ENCODE measurements around the gene BCL7B.
"Not testable (repeated sequence)": the region's sequence is repeated elsewhere in the genome, so short reads cannot be mapped to it uniquely, and the experiment has no call there.

The BCL7B gene

GRCh38 chr7:73573791-73574190 is 16.3 kb upstream of the BCL7B start:
- DNase-seq = no peak
- in situ Hi-C loops (cut with MboI; ENCODE audit: low pct_unique_long_range_greater_than_20kb, low sequenced_read_pairs) = no loop called here

GRCh38 chr7:73573276-73573675 is 15.8 kb upstream of the BCL7B start:
- no peak for DNase-seq
- in situ Hi-C loops (cut with MboI; ENCODE audit: low pct_unique_long_range_greater_than_20kb, low sequenced_read_pairs) = no loop called here

- no peak for DNase-seq
- in situ Hi-C loops (cut with MboI; ENCODE audit: low pct_unique_long_range_greater_than_20kb, low sequenced_read_pairs) = no loop called here
Measured at GRCh38 chr7:73572767-73573186, 15.3 kb upstream of the BCL7B start.

GRCh38 chr7:73570977-73571376 is 13.5 kb upstream of the BCL7B start:
- in situ Hi-C loops (cut with MboI; ENCODE audit: low pct_unique_long_range_greater_than_20kb, low sequenced_read_pairs) = no loop called here
- DNase-seq = no peak

GRCh38 chr7:73570521-73570920 is 13.0 kb upstream of the BCL7B start:
- DNase-seq = no peak
- in situ Hi-C loops (cut with MboI; ENCODE audit: low pct_unique_long_range_greater_than_20kb, low sequenced_read_pairs) = no loop called here

- DNase-seq = no peak
- in situ Hi-C loops (cut with MboI; ENCODE audit: low pct_unique_long_range_greater_than_20kb, low sequenced_read_pairs) = no loop called here
Measured at GRCh38 chr7:73569042-73569608, 11.6 kb upstream of the BCL7B start.

GRCh38 chr7:73567846-73568685 is 10.6 kb upstream of the BCL7B start:
- in situ Hi-C loops (cut with MboI; ENCODE audit: low pct_unique_long_range_greater_than_20kb, low sequenced_read_pairs) = no loop called here
- peak; percentile 36 for DNase-seq

GRCh38 chr7:73567140-73567539 is 9.7 kb upstream of the BCL7B start:
- in situ Hi-C loops (cut with MboI; ENCODE audit: low pct_unique_long_range_greater_than_20kb, low sequenced_read_pairs) = no loop called here
- DNase-seq = no peak

- in situ Hi-C loops (cut with MboI; ENCODE audit: low pct_unique_long_range_greater_than_20kb, low sequenced_read_pairs); DNase-seq: not testable (repeated sequence)
Measured at GRCh38 chr7:73566431-73566830, 8.9 kb upstream of the BCL7B start.

- no peak for DNase-seq
- in situ Hi-C loops (cut with MboI; ENCODE audit: low pct_unique_long_range_greater_than_20kb, low sequenced_read_pairs) = no loop called here
Measured at GRCh38 chr7:73565675-73566340, 8.3 kb upstream of the BCL7B start.

GRCh38 chr7:73560109-73560835 is 2.8 kb upstream of the BCL7B start:
- DNase-seq = no peak
- in situ Hi-C loops (cut with MboI; ENCODE audit: low pct_unique_long_range_greater_than_20kb, low sequenced_read_pairs) = no loop called here

GRCh38 chr7:73557108-73557396 is 438 bp downstream of the BCL7B start:
- peak; percentile 94 for DNase-seq
- in situ Hi-C loops (cut with MboI; ENCODE audit: low pct_unique_long_range_greater_than_20kb, low sequenced_read_pairs) = no loop called here

GRCh38 chr7:73556208-73557107 is 1.0 kb downstream of the BCL7B start:
- no peak for DNase-seq
- in situ Hi-C loops (cut with MboI; ENCODE audit: low pct_unique_long_range_greater_than_20kb, low sequenced_read_pairs) = no loop called here

- no peak for DNase-seq
- in situ Hi-C loops (cut with MboI; ENCODE audit: low pct_unique_long_range_greater_than_20kb, low sequenced_read_pairs) = no loop called here
Measured at GRCh38 chr7:73555411-73555982, 2.0 kb downstream of the BCL7B start.

- DNase-seq; in situ Hi-C loops (cut with MboI; ENCODE audit: low pct_unique_long_range_greater_than_20kb, low sequenced_read_pairs): not testable (repeated sequence)
Measured at GRCh38 chr7:73550093-73550492, 7.4 kb downstream of the BCL7B start.

- DNase-seq = no peak
- in situ Hi-C loops (cut with MboI; ENCODE audit: low pct_unique_long_range_greater_than_20kb, low sequenced_read_pairs) = no loop called here
Measured at GRCh38 chr7:73549176-73549575, 8.3 kb downstream of the BCL7B start.

GRCh38 chr7:73547841-73548240 is 9.6 kb downstream of the BCL7B start:
- in situ Hi-C loops (cut with MboI; ENCODE audit: low pct_unique_long_range_greater_than_20kb, low sequenced_read_pairs) = no loop called here
- DNase-seq = no peak

GRCh38 chr7:73544678-73545077 is 12.8 kb downstream of the BCL7B start:
- in situ Hi-C loops (cut with MboI; ENCODE audit: low pct_unique_long_range_greater_than_20kb, low sequenced_read_pairs) = no loop called here

GRCh38 chr7:73541722-73542121 is 15.8 kb downstream of the BCL7B start:
- no peak for DNase-seq
- in situ Hi-C loops (cut with MboI; ENCODE audit: low pct_unique_long_range_greater_than_20kb, low sequenced_read_pairs) = no loop called here

More at GRCh38 chr7:73544678-73545077, 12.8 kb downstream of the BCL7B start:
- DNase-seq = no peak

All from KBM-7 (cell line).